A204.1 (cell line): Measurements from ENCODE around the gene MANBA.

Source experiments
- FAIRE-seq: peaks from 2 replicates; lab custom pipeline; 2012; peaks lifted over from hg19 to GRCh38; lab: Jason Lieb, UNC

Gene MANBA

DNA sequence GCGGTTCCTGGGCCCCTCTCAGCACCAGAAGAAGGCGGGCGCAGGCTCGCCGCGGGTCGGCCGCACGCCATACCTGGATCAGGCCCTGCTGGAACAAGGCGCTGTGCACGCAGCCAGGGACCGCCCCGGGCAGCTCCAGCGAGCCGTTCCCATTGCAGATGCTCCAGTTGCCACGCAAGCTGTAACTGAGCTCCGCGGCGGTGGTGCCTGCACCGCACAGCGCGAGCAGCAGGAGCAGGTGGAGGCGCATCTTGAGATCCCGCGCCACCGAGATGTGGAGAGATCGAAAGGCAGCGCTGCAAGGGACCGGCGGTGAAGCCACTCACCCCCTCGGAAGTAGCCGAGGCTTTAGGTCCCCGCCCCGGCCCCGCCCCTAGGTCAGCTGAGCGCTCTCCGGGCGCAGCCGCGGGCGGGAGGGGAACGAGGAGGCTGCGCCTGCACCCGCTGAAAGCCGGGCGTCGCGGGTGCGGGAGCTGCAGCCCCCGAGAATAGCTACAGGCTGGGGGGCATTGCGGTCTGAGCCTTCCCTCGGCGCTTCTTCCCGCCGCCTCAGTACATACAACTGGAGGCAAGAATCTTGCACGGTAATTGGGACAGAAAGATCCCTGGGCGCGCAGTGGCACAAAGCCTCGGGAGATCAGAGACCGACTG lies at the start of gene MANBA:
MANBA (minus strand) TSS at position 324 of the 651 bp plus-strand sequence; CDS start at position 250, 74 bp downstream.
- FAIRE-seq: no peak

DNA sequence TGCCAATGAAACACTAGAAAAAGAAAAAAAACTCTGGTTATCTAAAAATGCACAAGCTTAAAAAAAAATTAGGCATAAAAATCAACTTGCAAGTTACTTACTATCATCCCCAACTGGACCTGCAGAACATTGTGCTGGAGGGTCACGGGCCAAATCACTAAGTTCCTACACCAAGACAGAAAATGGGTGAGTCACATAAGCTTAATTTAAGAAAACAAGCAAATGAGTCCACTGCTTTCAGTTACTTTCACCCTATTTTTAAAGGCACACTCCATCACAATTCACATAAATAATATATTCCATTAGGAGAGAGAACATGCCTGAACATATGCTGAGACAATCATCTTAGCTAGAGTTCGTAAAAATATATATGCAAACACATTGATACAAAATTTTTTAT lies 48.9 kb upstream of the MANBA start:
- no peak for FAIRE-seq

DNA sequence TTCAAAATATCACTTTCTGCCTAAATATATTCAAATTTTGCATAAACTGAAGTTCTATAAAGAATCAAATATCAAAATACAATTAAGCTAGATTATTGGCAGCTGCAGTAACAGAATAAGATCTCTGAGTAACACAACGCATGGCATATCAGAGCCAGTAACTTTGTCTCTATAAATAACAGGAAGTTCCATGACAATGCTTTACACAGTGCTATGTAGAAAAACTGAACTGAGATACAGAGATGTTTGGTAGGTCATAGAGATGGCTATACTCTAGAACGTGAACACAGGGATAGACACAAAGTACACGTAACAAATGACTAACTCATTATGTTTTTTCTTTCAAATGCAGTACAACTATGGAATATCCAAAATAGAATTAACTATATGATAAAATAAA lies 48.4 kb upstream of the MANBA start:
- FAIRE-seq: no peak

DNA sequence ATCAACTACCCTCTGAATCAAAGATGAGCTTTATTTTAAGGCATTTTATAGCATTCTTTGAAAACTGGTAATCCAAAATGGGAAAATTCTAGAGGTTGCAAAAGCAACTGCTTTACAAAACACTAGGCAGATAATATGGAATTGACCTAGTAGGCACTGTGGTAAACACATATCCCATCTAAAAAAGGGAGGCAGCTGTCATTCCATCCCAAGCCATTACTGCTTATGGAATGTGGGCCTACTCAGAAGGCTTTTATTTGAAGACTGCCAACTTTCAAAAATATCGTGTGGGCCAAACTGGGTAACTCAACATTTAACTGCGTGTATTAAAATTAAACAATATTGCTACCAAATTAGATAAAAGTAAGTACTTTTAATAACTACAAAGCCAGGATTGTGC lies 47.2 kb upstream of the MANBA start:
- FAIRE-seq: no peak

DNA sequence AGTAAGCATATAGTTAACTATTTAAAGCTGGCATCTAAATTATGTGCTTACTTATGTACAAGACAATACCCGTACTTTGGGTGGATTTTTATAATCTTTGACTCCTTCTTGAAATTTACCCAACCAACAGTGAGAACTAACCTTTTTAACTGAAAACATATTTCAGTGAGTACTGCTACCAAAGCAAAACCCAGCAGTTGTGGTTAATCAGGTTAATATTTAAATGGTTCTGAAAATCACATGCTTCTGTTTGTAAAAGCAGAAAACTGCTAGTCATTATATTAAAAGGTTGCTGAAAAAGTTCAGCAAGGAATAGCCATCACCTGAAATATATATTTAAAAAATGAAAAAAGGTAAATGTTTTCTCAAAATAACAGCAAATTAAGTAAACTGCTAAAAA lies 46.6 kb upstream of the MANBA start:
- FAIRE-seq: no peak

DNA sequence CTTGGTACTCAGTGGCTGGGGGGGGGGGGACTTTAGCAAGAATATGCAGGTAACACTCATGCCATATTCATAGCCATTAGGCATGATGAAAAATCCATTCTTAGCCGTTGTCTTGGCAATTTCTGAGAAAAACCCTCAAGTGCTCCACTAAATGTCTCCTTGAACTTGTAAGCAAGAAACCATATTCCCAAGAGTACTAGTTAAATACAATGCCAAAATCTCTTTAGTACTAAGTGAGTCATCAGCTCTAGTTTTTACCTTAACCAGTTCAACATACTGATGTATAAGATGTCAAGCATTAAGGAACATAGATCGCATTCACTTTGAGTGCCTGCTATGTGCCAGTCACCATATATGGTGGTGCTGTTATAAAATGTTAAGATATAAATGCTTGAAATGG lies 39.0 kb upstream of the MANBA start:
- no peak for FAIRE-seq

DNA sequence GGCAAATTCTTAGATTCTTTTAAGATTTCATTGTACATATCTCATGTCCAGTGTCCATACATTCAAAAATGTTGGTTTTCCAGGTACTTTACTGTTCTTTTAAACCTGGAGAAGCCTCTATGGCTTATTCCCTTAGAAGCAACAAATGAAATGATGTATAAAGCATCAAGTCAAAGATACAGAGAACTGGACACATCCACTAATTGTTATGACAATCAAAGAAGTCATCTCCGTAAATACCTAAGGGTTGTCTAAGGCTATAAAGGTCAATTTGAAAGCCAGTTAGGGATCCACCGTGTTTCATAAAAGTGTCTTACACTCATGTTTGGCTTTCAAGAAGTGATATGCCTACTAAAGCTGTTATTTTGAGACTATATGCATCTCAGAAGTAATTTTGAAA lies 34.2 kb upstream of the MANBA start:
- no peak for FAIRE-seq

DNA sequence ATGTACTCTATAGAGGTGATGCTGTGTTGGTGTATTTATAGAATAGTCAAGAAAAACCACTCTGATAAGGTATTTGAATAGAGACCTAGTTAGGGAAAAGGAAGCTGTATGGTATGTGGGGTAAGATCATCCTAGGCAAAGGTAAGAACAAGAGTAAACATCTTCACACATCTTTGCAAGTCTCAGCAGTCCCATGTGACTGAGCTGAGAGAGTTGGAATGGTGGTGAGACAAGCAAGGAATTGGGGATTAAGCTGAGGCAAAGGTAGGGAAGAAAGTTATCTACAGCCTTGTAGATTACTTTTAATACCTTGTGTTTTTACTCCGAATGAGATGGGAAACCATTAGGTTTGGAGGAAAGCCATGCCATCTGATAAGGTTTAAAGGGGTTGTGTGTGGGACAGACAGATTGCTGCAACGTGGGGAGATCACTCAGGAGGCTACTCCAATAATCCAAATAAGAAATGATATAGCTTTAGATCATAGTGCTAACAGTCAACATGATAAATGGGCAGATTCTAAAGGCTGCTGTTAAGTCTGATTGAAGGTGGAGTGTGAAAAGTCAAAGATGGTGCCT lies 31.7 kb upstream of the MANBA start:
- no peak for FAIRE-seq

DNA sequence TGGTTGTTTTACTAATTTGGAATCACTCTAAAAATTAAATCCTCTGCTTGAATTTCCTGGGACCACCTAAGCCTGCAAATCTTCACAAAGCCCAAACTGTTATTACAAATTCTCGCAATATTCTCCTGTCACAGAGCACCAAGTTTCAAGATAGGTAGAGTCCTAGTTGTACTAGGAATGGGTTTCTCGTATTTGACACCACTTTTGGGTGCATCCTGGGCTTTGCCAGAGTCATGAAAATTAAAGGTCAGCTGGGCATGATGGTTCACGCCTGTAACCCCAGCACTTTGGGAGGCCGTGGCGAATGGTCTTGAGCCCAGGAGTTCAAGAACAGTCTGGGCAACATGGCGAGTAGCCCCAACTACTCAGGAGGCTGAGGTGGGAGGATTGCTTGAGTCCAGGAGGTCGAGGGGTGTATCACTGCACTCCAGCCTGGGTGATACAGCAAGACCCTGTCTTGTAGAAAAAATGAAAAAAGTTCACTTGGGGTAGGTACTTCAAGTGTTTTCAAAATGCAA lies 30.6 kb upstream of the MANBA start:
- no peak for FAIRE-seq

DNA sequence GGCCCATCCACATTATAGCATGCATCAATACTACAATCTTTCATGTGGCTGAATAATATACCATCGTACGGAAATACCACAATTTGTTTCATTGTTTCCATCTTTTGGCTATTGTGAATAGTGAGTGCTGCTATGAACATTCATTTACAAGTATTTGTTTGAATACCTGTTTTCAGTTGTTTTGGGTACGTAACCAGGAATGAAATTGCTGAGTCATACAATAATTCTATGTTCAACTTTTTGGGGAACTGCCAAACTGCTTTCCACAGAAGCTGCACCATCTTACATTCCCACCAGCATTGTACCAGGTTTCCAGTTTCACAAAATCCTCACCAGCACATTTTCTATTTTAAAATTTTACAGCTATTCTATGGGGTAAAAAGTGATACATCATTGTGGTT lies 28.5 kb upstream of the MANBA start:
- FAIRE-seq: no peak

DNA sequence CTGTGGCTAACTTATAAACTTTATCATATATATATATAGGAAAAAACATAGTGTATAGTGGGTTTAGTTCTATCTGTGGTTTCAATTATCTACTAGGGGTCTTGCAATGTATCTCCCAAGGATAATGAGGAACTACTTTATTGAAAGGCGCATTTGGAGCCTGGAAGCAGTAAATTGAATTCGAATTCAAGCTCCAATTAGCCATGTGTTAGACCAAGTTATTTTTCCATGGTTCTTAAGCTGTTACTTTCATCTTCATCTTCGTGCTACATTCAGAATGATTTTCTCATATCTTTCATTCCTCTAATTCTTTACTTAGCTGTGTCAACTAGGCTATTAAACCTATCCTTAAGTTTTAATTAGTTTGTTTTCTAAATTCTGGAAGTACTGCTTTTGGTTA lies 27.2 kb upstream of the MANBA start:
- no peak for FAIRE-seq

DNA sequence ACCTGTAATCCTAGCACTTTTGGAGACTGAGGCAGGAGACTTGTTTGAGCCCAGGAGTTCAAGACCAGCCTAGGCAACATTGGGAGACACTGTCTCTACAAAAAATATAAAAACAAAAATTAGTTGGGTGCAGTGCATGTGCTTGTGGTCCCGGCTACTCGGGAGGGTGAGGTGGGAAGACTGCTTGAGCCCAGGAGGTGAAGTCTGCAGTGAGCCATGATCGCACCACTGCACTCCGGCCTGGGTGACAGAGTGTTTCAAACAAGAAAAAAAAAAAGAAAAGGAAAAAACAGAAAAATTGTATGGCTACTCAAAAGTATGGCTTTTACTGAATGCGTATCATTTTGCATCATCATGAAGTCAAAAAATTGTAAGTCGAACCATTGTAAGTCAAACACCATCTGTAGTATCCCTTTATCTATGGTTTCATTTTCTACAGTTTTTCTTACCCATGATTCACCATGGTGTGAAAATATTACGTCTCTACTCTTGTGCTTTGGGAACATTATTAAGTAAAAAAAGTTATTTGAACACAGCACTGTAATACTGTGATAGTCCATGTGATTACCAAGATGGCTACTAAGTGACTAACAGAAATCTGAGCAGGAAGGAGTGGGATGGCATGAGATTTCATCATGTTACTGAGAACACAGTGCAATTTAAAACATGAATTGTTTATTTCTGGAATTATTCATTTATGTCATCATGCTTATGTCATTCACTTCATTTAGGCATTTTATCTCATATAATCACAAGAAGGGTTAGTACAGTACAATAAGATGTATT lies 26.5 kb upstream of the MANBA start:
- FAIRE-seq: no peak

DNA sequence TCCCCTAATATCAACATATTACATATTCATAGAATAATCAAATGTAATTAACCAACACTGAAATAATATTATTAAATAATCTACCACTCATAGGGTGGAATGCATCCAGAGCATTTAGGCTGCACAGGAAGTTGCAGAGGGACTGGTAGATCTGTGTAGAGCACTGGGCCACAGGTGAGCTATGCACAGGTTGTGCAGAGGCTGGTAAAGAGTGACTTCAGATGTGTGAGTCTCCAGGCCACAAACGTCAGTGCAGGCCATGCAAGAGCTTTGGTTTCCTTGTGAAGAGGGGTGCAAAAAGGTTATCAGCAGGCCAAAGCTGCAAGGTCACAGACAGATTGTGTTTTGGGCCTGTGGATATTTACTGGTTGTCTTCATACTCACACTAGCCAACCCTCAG lies 25.5 kb upstream of the MANBA start:
- no peak for FAIRE-seq

DNA sequence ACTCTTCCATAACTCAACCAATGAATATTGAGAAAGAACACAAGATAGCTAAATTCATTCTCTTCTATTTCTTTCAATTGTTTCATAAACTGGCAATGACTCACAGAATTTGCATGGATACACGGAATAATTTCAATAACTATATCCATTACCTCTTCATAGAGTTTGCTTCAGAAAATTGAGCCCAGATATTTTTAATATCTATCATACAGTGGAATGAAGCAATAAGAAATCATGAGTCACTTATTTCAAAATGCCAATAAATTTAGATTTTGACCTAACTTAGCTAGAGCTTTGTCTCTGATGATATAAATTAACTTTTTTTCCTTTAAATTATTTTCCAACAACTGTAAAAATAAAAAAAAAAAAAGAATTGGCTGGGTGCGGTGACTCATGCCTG lies 22.2 kb upstream of the MANBA start:
- FAIRE-seq: no peak

DNA sequence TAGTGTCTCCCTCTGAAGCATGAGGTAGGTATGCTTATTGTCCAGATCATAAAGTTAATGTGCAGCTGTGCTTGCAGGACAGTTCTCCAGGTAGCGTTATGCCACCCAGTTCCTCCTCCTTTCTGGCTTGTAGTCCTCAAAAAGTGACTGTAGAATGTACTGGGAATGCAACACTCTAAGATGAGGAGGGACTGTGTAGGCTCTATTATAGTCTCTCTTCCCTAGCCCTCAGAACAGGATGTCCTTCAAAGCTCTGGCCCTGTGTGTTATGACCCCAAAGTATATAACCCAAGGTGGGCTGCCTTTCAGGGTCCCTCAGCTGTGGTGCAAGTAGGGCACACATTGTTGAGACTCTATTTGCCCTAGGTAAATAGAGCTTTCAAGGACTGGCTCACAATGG lies 20.8 kb upstream of the MANBA start:
- FAIRE-seq: no peak

DNA sequence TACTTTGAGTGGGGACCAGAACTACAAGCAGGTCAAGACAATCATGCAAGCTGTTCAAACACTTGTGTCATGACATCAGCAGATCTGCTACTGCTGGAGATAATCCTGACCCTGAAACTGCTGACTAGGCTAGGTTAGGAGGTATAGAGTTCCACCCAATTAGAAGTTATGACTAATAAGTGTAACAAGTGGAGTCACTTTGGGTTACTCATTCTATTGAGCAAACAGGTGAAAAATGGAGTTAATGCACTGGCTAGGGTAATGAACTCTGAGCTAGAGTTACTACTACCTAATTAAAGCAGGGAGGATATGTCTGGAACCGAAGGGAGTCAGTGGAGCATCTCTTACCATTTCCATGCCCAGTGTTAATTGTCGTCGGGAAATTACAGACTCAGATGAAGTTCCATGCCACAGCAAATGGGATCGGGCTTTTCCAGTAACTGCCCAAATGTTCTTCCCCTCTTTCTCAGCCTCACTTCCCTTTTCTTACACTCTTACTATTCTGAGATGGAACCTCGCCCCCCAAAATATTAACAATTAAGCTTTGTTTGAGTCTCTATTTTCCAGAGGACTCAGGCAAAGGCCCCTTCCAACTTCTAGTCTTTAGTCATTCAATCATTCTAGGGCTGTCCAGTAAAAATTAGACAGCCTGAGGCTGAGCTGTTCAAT lies 19.8 kb upstream of the MANBA start:
- FAIRE-seq: no peak

DNA sequence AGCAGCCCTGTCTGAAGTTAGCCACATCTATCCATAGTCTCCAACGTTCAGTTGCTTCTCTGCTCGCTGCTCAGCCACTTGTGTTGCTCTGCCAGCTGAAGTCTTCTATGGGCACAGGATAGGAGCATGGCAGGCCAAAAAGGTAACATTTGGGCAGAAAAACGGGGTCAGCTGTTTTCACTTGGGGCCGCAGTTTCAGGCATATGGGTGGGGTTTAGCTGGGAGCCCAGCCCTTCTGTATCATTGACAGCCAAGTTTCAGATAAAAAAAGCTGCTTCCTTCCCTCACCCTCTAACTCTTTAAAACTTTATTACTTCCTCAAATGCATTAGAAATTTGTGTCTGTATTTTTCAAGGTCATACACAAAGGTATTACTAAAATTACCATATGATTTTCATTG lies 18.4 kb upstream of the MANBA start:
- FAIRE-seq: no peak

DNA sequence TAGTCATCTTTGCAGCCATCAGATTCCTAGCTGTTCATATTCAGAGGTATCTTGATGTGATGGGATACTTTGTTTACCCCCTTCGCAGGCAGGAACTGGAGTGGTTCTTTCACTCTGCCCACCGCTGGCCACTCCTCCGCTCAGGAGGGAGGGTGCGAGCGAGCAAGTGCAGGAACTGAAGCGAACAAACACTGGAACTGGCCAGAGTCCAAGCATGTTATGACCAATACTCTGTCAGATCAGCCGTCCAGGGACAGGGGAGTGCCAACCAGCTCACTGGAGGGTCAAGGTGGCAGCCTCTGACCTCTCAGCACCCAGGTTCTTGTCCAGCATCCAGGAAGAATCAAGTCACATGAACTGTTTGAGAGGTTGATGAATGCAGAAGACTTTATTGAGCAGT lies 18.0 kb upstream of the MANBA start:
- no peak for FAIRE-seq

DNA sequence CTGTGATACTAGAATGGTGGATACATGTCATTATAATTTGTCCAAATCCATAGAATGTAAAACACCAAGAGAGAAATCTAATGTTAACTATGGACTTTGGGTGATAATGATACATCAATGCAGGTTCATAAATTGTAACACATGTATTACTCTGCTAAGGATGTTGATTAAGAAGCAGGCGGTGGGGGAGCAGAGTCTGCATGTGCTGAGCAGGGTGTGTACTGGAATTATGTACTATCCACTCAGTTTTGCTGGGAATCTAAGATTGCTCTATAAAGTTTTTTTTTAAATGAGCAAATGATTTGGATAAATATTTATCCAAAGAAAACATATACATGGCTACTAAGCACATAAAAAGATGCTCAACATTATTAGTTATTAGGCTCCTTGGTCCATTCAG lies 15.0 kb upstream of the MANBA start:
- FAIRE-seq: no peak

DNA sequence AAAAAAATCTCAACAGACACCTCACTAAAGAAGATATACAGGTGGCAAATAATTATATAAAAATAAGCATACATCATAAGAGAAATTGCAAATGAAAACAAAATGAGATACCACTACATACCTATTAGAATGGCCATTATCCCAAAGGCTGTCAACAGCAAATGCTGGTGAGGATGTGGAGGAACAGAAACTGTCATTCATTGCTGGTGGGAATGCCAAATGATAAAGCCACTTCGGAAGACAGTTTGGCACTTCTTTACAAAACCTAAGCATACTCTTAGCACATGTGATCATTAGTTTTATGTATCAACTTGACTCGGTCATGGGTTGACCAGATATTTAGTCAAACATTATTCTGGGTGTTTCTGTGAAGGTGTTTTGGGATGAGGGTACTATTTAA lies 13.5 kb upstream of the MANBA start:
- no peak for FAIRE-seq

DNA sequence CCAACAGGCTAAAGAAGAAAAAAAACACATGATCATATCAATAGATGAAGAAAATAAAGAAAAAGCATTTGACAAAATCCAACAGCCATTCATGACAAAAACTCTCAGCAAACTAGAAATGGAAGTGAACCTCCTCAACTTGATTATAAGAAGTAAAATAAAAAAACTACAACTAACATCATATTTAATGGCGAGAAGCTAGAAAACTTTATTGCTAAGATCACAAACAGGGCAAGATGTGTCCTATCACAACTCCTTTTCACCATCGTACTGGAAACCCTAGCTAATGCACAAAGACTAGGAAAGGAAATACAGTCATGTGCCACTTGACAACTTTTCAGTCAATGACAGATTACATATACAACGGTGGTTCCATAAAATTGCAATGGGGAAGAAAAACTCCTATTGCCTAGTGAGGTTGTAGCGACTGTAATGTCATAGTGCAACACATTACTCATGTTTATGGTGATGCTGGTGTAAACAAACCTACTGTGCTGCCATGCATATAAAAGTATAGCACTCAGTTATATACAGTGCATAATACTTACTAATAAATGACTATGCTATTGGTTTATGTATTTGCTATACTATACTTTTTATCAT lies 12.1 kb upstream of the MANBA start:
- FAIRE-seq: no peak

DNA sequence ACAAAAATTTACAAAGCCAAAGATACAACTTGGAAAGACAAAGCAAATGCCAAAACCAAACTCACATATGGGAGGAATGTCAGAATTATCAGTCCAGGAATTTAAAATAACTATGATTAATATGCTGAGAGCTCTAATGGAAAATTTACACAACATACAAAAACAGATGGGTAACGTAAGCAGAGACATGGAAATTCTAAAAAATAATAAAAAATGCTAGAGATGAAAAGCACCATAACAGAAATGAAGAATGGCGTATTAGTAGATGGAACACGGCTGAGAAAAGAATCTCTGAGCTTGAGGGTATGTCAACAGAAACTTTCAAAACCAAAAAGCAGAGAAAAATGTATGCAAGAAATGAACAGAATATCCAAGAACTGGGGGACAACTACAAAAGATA lies 4.1 kb upstream of the MANBA start:
- no peak for FAIRE-seq

DNA sequence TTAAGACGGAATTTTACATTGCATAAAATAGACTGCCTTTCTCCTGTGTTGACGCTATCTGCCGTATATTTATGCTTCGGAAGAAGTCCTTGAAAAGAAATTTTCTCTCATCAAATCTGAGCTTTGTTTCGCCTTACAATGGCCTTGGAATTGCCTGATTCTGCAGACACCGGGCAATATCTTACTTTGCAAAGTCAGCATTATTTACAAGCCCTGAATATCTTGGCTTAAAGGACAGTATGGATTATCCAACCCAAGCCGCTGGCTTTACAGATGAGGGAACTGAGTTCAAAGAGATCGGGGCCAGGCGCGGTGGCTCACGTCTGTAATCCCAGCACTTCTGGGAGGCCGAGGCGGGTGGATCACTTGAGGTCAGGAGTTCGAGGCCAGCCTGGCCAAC lies 1.1 kb upstream of the MANBA start:
- FAIRE-seq: no peak
